Common myeloid progenitor, CD34-positive (primary cell): Measurements from ENCODE around the gene RGPD6.
"Not testable (repeated sequence)": the region's sequence is repeated elsewhere in the genome, so short reads cannot be mapped to it uniquely, and the experiment has no call there.

Experiments
- CTCF ChIA-PET: fragments of 350-600 bp; sonication (Branson Sonifier 250); formaldehyde crosslinking; loops from one replicate; lab custom pipeline; 2021; ENCODE audit warnings: antibody characterized with exemption; lab: Charles Lee
- POLR2A ChIA-PET: fragments of 350-600 bp; sonication (Branson Sonifier 250); formaldehyde crosslinking; loops from one replicate; lab custom pipeline; 2021; ENCODE audit warnings: antibody characterized with exemption; lab: Charles Lee
- DNase-seq, 3 donors: peaks; one replicate each; pipeline versions ENCODE4 v3.0.0 to v3.0.0-alpha.2; 2013
- H3K27ac ChIP-seq, 2 experiments: 1 replicate in 1 of 2; 2 replicates in 1 of 2; pipeline ENCODE4 v1.7.0; 2013; ENCODE audit warnings: inconsistent platforms in 2 of 2, low read length in 2 of 2, mild to moderate bottlenecking in 2 of 2, low read depth in 1 of 2, moderate library complexity in 1 of 2; ENCODE audit not compliant: severe bottlenecking in 2 of 2, insufficient read depth in 1 of 2, poor library complexity in 1 of 2
- H3K27me3 ChIP-seq, 5 experiments: replicated peaks in 2 of 5; 1 replicate in 3 of 5; 2 replicates in 2 of 5; pipeline versions ENCODE4 v1.6.1 to v1.7.0; 2013; ENCODE audit warnings: low read length in 4 of 5, mild to moderate bottlenecking in 2 of 5, moderate library complexity in 2 of 5, inconsistent platforms in 1 of 5; ENCODE audit not compliant: insufficient read depth in 5 of 5, control insufficient read depth in 4 of 5
- H3K36me3 ChIP-seq, 4 experiments: 1 replicate in 2 of 4; 2 replicates in 2 of 4; pipeline versions ENCODE4 v1.6.1 to v1.7.0; 2013; ENCODE audit warnings: low read length in 3 of 4, control low read depth in 1 of 4, mild to moderate bottlenecking in 1 of 4; ENCODE audit not compliant: control insufficient read depth in 4 of 4, insufficient read depth in 4 of 4
- H3K4me1 ChIP-seq, 4 experiments: 1 replicate in 3 of 4; 2 replicates in 1 of 4; pipeline versions ENCODE4 v1.6.1 to v1.7.1; 2013; ENCODE audit warnings: low read length in 3 of 4, mild to moderate bottlenecking in 3 of 4, control low read depth in 1 of 4, inconsistent platforms in 1 of 4, moderate library complexity in 1 of 4; ENCODE audit not compliant: control insufficient read depth in 4 of 4, insufficient read depth in 4 of 4; ENCODE audit errors: control extremely low read depth in 1 of 4
- H3K4me3 ChIP-seq, 7 experiments: 1 replicate in 4 of 7; 2 replicates in 3 of 7; pipeline versions ENCODE4 v1.5.1 to v1.7.0; 2013; ENCODE audit warnings: mild to moderate bottlenecking in 7 of 7, low read length in 6 of 7, moderate library complexity in 6 of 7, inconsistent platforms in 2 of 7, low read depth in 2 of 7, control low read depth in 1 of 7; ENCODE audit not compliant: insufficient read depth in 4 of 7, control insufficient read depth in 1 of 7; ENCODE audit errors: extremely low read depth in 1 of 7
- H3K9me3 ChIP-seq, 5 experiments: 1 replicate in 4 of 5; 2 replicates in 1 of 5; pipeline versions ENCODE4 v1.6.1 to v1.7.1; 2013; ENCODE audit warnings: low read length in 4 of 5, mild to moderate bottlenecking in 2 of 5, inconsistent platforms in 1 of 5, low read depth in 1 of 5, moderate library complexity in 1 of 5; ENCODE audit not compliant: control insufficient read depth in 4 of 5, insufficient read depth in 2 of 5; ENCODE audit errors: control extremely low read depth in 1 of 5
- WGBS: methylation state at CpG from one replicate; pipeline ENCODE4 v1.1.5; 2013; ENCODE audit not compliant: insufficient coverage; 5-methylcytosine and 5-hydroxymethylcytosine counted together

RGPD6 gene

DNA sequence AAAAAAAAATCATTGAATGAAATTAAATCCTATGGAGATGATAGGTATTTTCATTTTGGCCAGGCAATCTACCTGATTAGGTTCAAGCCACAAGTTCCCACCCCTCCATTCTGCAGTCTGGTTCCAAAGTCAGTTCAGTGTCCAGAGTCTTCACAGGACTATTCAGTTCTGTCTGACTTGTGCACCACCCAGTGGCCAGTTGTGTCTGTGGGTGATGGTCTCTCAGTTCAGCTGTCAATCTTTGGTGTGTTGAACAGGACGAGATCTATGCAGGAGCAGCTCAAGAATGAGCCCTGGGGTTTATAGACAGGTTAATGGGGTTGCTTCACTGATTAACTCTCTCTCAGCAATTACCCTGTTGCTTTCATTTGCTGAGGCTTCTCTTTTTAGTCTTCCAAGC, 1.4 kb upstream of the RGPD6 start:
- CTCF ChIA-PET, H3K36me3 ChIP-seq, DNase-seq, H3K4me3 ChIP-seq, POLR2A ChIA-PET, H3K9me3 ChIP-seq, H3K4me1 ChIP-seq, H3K27me3 ChIP-seq, H3K27ac ChIP-seq: not testable (repeated sequence)
- no CpG with 5 or more reads among the region's 1 CpG for whole genome bisulfite sequencing

GRCh38 chr2:110499755-110500377, 77.2 kb downstream of the RGPD6 start:
- POLR2A ChIA-PET, H3K4me3 ChIP-seq, DNase-seq, H3K27me3 ChIP-seq, H3K36me3 ChIP-seq, H3K4me1 ChIP-seq, H3K27ac ChIP-seq, CTCF ChIA-PET, H3K9me3 ChIP-seq: not testable (repeated sequence)
- WGBS: no CpG with 5 or more reads among the region's 8 CpGs

- POLR2A ChIA-PET, H3K4me3 ChIP-seq, CTCF ChIA-PET, H3K27me3 ChIP-seq, DNase-seq, H3K36me3 ChIP-seq, H3K9me3 ChIP-seq, H3K27ac ChIP-seq, H3K4me1 ChIP-seq: not testable (repeated sequence)
- whole genome bisulfite sequencing: no CpG with 5 or more reads among the region's 6 CpGs
Observed at GRCh38 chr2:110496027-110496426, 81.0 kb downstream of the RGPD6 start.

GRCh38 chr2:110494488-110494887, 82.5 kb downstream of the RGPD6 start:
- H3K4me3 ChIP-seq, H3K36me3 ChIP-seq, DNase-seq, H3K4me1 ChIP-seq, CTCF ChIA-PET, POLR2A ChIA-PET, H3K27ac ChIP-seq, H3K27me3 ChIP-seq, H3K9me3 ChIP-seq: not testable (repeated sequence)
- WGBS: no CpG with 5 or more reads among the region's 3 CpGs

DNA sequence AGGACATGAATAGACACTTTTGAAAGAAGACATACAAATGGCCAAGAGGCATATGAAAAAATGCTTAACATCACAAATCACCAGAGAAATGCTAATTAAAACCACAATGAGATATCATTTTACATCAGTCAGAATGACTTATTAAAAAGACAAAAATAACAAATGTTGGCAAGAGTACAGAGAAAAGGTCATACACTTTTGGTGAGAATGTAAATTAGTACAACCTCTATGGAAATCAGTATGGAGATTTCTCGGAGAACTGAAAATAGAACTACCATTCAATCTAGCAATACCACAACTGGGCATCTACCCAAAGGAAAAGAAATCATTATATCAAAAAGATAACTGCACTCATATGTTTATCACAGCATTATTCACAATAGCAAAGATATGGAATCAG, 88.0 kb downstream of the RGPD6 start:
- H3K27ac ChIP-seq, H3K4me3 ChIP-seq, H3K27me3 ChIP-seq, DNase-seq, H3K36me3 ChIP-seq, H3K4me1 ChIP-seq, POLR2A ChIA-PET, H3K9me3 ChIP-seq, CTCF ChIA-PET: not testable (repeated sequence)
- no CpG with 5 or more reads among the region's 1 CpG for WGBS

DNA sequence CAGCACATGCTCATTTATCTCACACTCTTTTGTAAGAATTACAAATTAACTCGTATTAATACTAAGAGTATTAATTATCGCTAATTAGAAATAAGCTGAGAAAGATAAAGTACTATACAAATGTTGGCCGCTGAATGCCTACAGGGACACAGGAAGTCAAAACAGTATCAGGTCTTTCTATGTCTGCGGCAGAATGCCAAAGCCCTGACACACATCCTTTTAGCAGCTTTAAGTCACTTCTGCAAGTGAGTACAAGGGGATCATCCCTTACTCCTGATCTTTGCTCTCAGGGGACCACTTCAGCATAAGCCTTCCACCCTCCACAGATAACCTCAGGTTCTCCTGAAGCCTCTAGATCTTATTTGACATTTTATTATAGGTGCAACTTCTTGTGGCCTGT, 94.3 kb downstream of the RGPD6 start:
- CTCF ChIA-PET: not testable (repeated sequence)

GRCh38 chr2:110481200-110481599, 95.8 kb downstream of the RGPD6 start:
- CTCF ChIA-PET, DNase-seq, H3K27ac ChIP-seq, H3K27me3 ChIP-seq, H3K4me3 ChIP-seq, H3K36me3 ChIP-seq, POLR2A ChIA-PET, H3K9me3 ChIP-seq, H3K4me1 ChIP-seq: not testable (repeated sequence)
- WGBS: no CpG with 5 or more reads among the region's 3 CpGs

More for the DNA sequence above, 94.3 kb downstream of the RGPD6 start:
- H3K27me3 ChIP-seq, H3K36me3 ChIP-seq, DNase-seq, H3K4me1 ChIP-seq, H3K27ac ChIP-seq, H3K4me3 ChIP-seq, H3K9me3 ChIP-seq, POLR2A ChIA-PET: not testable (repeated sequence)
- no CpG with 5 or more reads among the region's 4 CpGs for WGBS
